SU-DHL-6 (cell line): ENCODE results near the gene SOCS6.

ENCODE experiments used
- EZH2phosphoT487 ChIP-seq: fragments of 200-600 bp; sonication (generic), shearing (Covaris generic); conservative IDR thresholded peaks from 2 replicates; pipeline ENCODE4 v1.6.1; 2018; ENCODE audit warnings: mild to moderate bottlenecking, antibody characterized with exemption, low read length, moderate library complexity, mixed read lengths
- TF ChIP-seq, protein P1 (sequence below): fragments of 200-600 bp; sonication (generic); IDR thresholded peaks from one replicate; pipeline ENCODE4 v1.5.1; 2017; ENCODE audit warnings: antibody characterized with exemption, mild to moderate bottlenecking, low read length, moderate library complexity; ENCODE audit not compliant: insufficient read depth, poor library complexity, severe bottlenecking

DNA sequence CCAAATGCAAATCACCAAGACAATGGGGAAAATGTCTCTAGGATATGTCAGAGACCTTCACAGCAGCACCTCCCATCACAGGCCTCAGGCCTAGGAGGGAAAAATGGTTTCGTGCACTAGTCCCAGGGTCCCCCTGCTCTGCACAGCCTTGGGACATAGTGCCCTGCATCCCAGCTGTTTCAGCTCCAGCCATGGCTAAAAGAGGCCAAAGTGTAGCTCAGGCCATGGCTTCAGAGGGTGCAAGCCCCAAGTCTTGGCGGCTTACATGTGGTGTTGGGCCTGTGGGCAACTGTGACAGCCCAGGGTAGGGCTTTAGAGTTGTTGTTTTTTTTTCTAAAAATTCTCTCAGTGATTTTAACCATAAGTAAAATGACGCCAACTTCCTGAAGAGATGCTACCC is 25.5 kb upstream of the SOCS6 start:
- TF ChIP-seq, protein P1, sequence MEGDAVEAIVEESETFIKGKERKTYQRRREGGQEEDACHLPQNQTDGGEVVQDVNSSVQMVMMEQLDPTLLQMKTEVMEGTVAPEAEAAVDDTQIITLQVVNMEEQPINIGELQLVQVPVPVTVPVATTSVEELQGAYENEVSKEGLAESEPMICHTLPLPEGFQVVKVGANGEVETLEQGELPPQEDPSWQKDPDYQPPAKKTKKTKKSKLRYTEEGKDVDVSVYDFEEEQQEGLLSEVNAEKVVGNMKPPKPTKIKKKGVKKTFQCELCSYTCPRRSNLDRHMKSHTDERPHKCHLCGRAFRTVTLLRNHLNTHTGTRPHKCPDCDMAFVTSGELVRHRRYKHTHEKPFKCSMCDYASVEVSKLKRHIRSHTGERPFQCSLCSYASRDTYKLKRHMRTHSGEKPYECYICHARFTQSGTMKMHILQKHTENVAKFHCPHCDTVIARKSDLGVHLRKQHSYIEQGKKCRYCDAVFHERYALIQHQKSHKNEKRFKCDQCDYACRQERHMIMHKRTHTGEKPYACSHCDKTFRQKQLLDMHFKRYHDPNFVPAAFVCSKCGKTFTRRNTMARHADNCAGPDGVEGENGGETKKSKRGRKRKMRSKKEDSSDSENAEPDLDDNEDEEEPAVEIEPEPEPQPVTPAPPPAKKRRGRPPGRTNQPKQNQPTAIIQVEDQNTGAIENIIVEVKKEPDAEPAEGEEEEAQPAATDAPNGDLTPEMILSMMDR: no peak
- no peak for TF ChIP-seq EZH2phosphoT487
